Breast epithelium (tissue), 3 donors: ENCODE results near the gene ACSS1.

ENCODE experiments used
- CTCF ChIP-seq, 3 donors: fragments of 450-650 bp; IDR thresholded peaks; one replicate each; pipeline ENCODE4 v1.5.1; 2016 to 2017; ENCODE audit warnings: antibody characterized with exemption in 3 of 3, mild to moderate bottlenecking in 3 of 3, moderate library complexity in 3 of 3
- POLR2A ChIP-seq: fragments of 450-650 bp; IDR thresholded peaks from one replicate; pipeline ENCODE4 v1.6.1; 2016; ENCODE audit warnings: antibody characterized with exemption, mild to moderate bottlenecking, moderate library complexity
- POLR2AphosphoS5 ChIP-seq, 3 donors: sonication (generic); formaldehyde crosslinking; IDR thresholded peaks; one replicate each; pipeline ENCODE4 v1.6.1; 2017; ENCODE audit warnings: antibody characterized with exemption in 3 of 3

GRCh38 chr20:25044660-25045342 lies 13.1 kb downstream of the ACSS1 start:
- TF ChIP-seq POLR2A (no peak), CTCF (IDR thresholded peaks at IDR 0.05) (no peak), POLR2AphosphoS5 (IDR thresholded peaks at IDR 0.05) (no peak)
